Left colon (tissue), 2 donors: ENCODE results near the gene OR52E4. TPM values are rescaled to one million over a fixed set of nuclear protein-coding genes. Genes with fewer than 3 reads are reported as not detected.

Source experiments
- ATAC-seq: fragments of 200-7000 bp; cut with Tn5 transposase; one replicate; pipeline ENCODE4 v1.9.1; 2020; ENCODE audit warnings: mild to moderate bottlenecking, moderate library complexity
- DNase-seq, 2 donors: peaks; one replicate each; pipeline ENCODE4 v3.0.0-alpha.2; 2020
- intact Hi-C, 2 donors: fragments of 100-400 bp; cut with DNase I in 1 of 2; cut with micrococcal nuclease in 1 of 2; formaldehyde crosslinking; loops; one replicate each; pipeline versions ENCODE4 v1.11.2 to v1.14.0; 2022; cut with DNase I, micrococcal nuclease
- long read RNA-seq: library from polyadenylated mRNA; unstranded; transcript quantifications from one replicate; pipeline ENCODE4 v2.0.0, GENCODE V29; 2021
- total RNA-seq, 2 donors: library from RNA; stranded (reverse); fragmentation: NEBNext Ultra II Directional; extraction: Animal tissue kit (Norgen Biotek cat#: 25700); gene quantifications; one replicate each; pipeline ENCODE4 v1.2.1, GENCODE V29; 2021
- donor health status: DM: no; HTN: no; CAD: no.
- donor health status: DM: yes; HTN: yes; CAD: no.

Gene OR52E4
- total RNA-seq: not detected
- long read RNA-seq: 0 reads

- DNase-seq (no peak), ATAC-seq (no peak)
- intact Hi-C loops: no loop called here
Observed at GRCh38 chr11:5880329-5880728, at the start of gene OR52E4. OR52E4 (plus strand) TSS chr11:5880629; CDS start chr11:5884293, 3,664 bp downstream.

- no peak for DNase-seq
- no peak for ATAC-seq
- intact Hi-C loops: no loop called here
Observed at GRCh38 chr11:5831196-5831829, 49.1 kb upstream of the OR52E4 start.

GRCh38 chr11:5833446-5833845 lies 47.0 kb upstream of the OR52E4 start:
- ATAC-seq (no peak), DNase-seq (no peak)
- intact Hi-C loops: no loop called here

- DNase-seq: no peak
- intact Hi-C loops: no loop called here
- ATAC-seq: no peak
Observed at GRCh38 chr11:5837695-5838094, 42.7 kb upstream of the OR52E4 start.

DNA sequence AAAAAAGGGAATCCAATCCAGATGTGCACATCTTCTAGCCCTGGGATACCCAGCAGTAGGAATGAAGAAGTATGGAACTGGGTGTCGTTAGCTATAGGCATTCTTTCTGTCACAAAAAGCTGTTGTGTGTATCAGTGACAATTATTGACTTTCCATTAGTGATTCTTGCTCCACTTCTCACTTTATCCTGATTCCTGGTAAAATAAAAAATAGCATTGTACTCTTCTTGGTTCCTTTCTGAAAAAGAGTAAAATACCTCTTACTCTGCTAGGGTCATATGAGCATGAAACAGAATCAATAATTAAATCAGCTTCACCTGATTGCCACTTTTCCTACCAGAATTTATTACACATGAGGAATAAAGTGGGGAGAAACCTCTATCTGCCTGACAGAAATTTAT lies 38.6 kb upstream of the OR52E4 start, which contains the start of gene OR52E6:
Gene OR52E6, minus strand, starts transcription at position 101 of the 400 bp plus-strand sequence. Its CDS starts 0 bp downstream, at position 101.
- ATAC-seq: no peak
- DNase-seq: no peak
- intact Hi-C loops: no loop called here

- intact Hi-C loops: no loop called here
- DNase-seq (no peak), ATAC-seq (no peak)
Observed at GRCh38 chr11:5846701-5847100, 33.7 kb upstream of the OR52E4 start.

DNA sequence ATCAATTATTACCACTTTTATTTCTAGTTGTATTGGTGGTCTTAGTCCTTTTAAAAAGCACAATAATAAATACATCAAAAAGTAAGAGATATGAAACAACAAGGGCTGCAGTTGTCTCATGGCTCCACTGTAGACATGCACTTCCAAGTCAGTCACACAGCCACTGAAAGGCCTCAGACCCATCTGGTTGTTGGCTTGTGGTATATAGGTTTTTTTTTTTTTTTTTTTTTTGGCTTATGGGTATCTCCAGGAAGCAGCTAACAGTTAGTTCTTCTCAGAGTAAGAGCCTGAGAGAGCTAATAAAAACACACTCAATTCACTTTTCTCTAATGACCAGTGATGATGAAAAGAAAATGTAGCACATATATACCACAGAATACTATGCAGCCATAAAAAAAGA lies 32.7 kb upstream of the OR52E4 start:
- intact Hi-C loops: no loop called here
- ATAC-seq (no peak), DNase-seq (no peak)

GRCh38 chr11:5851002-5851401 lies 29.4 kb upstream of the OR52E4 start:
- ATAC-seq (no peak), DNase-seq (no peak)
- intact Hi-C loops: no loop called here

- intact Hi-C loops: no loop called here
- DNase-seq (no peak), ATAC-seq (no peak)
Observed at GRCh38 chr11:5857590-5857989, 22.8 kb upstream of the OR52E4 start, which contains the start of gene OR52E8. OR52E8 (minus strand) TSS chr11:5857690; CDS start chr11:5857690, 0 bp downstream.

DNA sequence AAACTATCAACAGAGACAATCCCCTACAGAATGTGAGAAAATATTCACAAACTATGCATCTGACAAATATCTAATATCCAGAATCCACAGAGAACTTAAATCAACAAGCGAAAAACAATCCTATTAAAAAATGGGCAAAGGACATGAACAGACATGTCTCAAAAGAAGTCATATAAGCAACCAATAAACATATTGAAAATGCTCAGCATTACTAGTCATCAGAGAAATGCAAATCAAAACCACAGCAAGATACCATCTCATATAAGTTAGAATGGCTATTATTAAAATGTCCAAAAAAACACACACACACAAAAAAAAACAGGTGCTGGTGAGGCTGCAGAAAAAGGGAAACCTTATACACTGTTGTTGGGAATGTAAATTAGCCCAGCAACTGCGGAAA lies 14.6 kb upstream of the OR52E4 start:
- ATAC-seq: no peak
- no peak for DNase-seq

DNA sequence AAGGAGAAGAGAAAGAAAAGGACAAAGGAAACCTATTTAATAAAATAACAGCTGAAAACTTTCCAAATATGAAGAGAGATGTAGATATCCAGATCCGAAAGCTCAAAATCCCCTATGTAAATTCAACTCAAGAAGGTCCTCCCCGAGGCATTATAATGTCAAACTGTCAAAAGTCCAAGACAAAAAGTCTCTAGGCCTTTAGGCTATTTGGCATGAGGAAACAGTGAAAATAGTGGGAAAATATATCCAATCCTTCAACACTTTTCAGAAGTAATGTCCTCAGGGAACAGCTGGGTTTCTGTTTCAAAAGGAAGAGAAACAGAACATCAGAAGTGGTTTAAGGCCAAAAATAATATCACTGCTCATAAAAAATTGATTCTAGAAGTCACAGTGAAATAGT lies 1.9 kb upstream of the OR52E4 start:
- DNase-seq: no peak

More for the DNA sequence above, 14.6 kb upstream of the OR52E4 start:
- intact Hi-C loops: no loop called here

DNA sequence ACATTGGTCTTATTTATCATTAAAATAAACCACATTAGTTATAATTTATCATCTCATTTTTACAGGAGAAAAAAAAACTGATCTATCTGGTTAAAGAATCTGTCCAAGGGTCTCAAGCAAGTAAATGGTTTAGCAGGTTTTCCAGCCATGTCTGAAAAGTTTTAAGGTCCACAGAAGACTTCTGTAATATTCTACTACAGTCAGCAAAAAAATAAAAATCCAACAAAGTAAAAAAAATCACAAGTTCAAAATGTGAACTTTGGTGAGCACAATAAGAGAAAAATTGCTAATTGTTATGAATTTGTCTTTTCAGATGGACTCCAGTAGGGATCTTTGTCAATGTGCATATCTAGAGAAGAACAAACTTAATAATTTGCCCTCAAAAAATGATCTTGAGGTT lies 1.3 kb downstream of the OR52E4 start:
- intact Hi-C loops: no loop called here
- ATAC-seq: no peak
- no peak for DNase-seq

More for the DNA sequence above, 1.9 kb upstream of the OR52E4 start:
- ATAC-seq: no peak
- intact Hi-C loops: no loop called here

- intact Hi-C loops: no loop called here
- DNase-seq: no peak
- ATAC-seq: no peak
Observed at GRCh38 chr11:5887172-5887571, 6.7 kb downstream of the OR52E4 start.

DNA sequence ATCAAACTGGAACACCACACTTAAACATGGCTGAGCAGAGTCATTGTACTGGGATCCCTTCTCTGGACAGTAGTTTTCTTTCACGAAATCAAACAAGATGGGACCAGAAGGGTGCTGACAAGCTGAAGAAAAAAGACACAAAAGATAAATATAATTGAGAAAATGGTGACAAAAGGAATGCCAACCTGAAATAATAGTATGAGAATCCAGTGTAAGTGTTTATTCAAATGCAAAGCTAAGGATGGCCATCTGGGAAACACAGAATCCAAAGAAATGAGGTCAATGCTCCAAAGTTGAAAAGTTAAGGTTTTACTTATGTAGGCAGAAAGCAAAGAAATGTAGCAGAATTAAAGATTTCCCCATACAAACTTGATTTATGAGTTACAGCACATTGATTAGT lies 7.2 kb downstream of the OR52E4 start:
- intact Hi-C loops: no loop called here
- ATAC-seq (no peak), DNase-seq (no peak)

DNA sequence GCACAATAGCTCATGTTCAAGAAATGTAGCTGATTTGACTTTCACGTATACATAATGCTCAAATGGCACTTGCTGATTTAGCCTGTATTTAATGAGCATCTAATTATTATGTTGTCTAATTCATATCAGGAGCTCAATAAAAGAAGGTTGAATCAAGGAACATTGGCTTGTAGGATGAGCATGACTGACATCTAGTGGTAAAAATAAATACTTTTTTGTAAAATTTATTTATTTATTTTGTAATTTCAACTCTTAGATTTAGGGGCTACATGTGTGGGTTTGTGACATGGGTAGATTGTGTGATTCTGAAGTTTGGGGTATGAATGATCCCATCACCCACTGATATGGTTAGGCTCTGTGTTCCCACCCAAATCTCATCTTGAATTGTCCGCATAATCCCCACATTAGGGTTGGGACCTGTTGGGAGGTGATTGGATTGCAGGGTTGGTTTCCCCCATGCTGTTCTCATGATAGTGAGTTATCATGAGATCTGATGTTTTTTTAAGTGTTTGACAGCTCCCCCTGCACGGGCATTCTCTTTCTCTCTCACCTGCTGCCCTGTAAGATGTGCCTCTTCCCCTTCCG lies 10.9 kb downstream of the OR52E4 start:
- intact Hi-C loops: no loop called here
- ATAC-seq (no peak), DNase-seq (no peak)

- intact Hi-C loops: no loop called here
- DNase-seq (no peak), ATAC-seq (no peak)
Observed at GRCh38 chr11:5892908-5893307, 12.5 kb downstream of the OR52E4 start, which contains the start of gene OR52E5. OR52E5 (plus strand) TSS chr11:5893208; CDS start chr11:5900777, 7,569 bp downstream.

- no peak for ATAC-seq
- intact Hi-C loops: no loop called here
Observed at GRCh38 chr11:5899534-5899933, 19.1 kb downstream of the OR52E4 start.

GRCh38 chr11:5910540-5910939 lies 30.1 kb downstream of the OR52E4 start:
- intact Hi-C loops: no loop called here
- ATAC-seq (no peak), DNase-seq (no peak)

More at GRCh38 chr11:5899534-5899933, 19.1 kb downstream of the OR52E4 start:
- DNase-seq: no peak

GRCh38 chr11:5922749-5923426 lies 42.5 kb downstream of the OR52E4 start:
- ATAC-seq: no peak
- intact Hi-C loops: no loop called here
- DNase-seq: no peak

DNA sequence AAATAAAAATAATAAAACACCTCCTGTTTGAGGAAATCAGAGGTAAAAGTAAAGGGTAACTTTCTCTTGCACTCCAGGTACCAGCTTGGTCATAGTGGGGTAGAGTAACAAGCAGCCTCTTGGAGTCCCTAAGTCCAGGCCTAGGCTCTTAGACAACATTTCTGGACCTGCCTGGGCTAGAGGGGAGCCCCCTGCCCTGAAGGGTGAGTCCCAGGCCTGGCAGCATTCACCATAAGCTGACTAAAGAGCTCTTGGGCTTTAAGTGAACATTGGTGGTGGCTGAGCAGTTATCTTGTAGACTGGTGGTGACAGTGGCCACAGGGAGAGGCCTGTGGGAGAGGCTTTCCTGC lies 43.0 kb downstream of the OR52E4 start:
- no peak for ATAC-seq
- intact Hi-C loops: no loop called here
- DNase-seq: no peak
